WTC11 (cell line): ENCODE results near the gene GIMAP8.

ENCODE experiments used
- ATF2 ChIP-seq: sonication (generic); formaldehyde crosslinking; IDR thresholded peaks from 2 replicates; pipeline ENCODE4 v1.8.1; 2022; ENCODE audit warnings: low read depth, missing genetic modification reagents, borderline replicate concordance
- ATF3 ChIP-seq: sonication (generic); formaldehyde crosslinking; conservative IDR thresholded peaks from 2 replicates; pipeline ENCODE4 v1.8.1; 2022; ENCODE audit warnings: mild to moderate bottlenecking, missing genetic modification reagents
- CREM ChIP-seq: sonication (generic); formaldehyde crosslinking; IDR thresholded peaks from 2 replicates; pipeline ENCODE4 v1.8.1; 2022; ENCODE audit warnings: mild to moderate bottlenecking, missing genetic modification reagents, moderate library complexity
- SOX15 ChIP-seq: fragments of 250-450 bp; sonication (Bioruptor Pico); IDR thresholded peaks from 2 replicates; pipeline ENCODE4 v1.9.0; 2021; ENCODE audit warnings: mild to moderate bottlenecking

- TF ChIP-seq ATF2 (CRISPR knock-in tag) (no peak), CREM (CRISPR knock-in tag) (no peak), ATF3 (CRISPR knock-in tag) (no peak), SOX15 (CRISPR knock-in tag) (no peak)
Observed at GRCh38 chr7:150421831-150422230, 28.6 kb upstream of the GIMAP8 start.
